Measurements from ENCODE around the gene WHRN.

WHRN gene

DNA sequence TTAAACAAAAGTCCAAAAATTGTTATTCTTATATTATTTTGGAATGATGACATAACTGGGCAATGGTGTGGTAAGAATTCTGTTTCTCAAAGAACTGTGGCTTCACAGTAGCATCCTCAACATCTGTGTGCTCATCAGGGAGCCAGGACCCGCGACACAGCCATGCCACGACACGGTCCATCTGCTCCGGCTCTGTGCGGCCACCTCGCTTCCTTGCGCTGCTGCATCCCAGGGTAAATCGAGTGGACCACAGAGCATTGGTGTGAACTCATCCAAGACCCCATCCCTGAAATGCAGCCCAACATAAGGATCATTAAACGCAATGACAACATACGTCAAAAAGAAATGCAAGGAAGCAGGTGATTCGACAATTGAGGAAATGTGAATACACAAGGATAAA, 15.3 kb downstream of the WHRN start:
- peak in 1 of 2 experiments; percentile 19 for DNase-seq

DNA sequence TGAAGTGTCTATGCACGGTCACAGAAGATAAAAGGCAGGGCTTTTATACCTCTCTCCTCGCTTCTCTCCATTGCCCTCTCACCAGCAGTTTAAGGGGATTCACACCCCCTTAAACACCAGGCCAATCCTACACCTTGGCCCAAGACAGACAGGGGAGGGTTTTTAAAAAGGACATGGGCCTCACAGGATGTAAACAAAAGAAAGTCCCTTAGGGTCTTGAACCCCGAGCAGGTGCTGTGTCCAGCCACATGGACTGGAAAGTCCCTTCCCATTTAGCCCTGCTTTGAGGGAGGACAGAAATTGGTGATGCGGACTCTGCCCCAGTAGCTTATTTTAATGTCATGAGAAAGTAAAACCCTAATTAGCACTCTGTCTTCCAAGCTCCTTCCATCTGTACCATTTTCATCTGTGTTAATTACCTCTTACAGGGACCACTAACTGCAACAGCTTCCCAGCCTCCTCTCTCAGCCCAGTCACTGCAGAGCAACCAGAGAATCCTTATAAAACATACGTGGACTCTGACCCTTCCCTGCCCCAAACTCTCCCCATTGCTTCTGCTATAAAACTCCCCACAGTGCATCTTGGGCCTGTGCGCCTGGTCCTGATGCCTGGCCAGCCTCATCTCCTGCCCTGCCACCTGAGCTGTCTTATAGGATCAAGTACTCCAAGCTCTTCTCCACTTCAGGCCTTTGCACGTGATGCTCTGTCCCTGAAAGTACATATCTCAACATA, 16.7 kb downstream of the WHRN start:
- no peak for DNase-seq

DNA sequence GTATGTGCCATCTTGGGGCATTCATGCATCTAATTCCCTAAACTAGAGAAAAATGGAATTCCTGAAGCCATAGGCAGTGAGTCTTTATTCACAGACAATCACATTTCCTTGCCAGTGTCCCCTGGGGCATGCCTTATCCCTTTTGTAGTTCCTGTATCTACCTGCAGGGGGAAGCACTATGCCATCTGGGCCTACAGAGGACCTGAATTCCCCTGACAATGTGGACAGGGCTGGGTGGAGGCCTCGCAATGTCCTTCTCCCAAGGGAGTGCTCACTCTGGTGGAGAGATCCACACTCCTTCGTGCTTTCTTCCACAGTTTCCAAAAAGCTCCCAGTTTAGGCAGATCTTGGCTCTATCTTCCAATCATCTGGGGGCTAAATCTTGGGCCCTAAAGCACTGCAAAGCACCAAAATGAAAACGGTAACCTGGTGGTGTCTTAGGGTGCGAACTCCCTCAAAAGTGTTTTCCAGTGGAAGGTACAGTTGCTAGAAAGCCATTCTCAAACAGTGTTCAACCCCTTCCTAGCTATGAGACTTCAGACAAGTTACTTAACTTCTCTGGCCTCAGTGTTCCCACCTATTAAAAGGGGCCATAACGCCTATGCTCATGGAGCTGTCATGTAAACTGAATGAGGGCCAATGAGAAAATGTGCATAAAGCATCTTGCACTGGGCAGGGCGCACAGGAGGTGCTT, 17.5 kb downstream of the WHRN start:
- no peak for DNase-seq

DNA sequence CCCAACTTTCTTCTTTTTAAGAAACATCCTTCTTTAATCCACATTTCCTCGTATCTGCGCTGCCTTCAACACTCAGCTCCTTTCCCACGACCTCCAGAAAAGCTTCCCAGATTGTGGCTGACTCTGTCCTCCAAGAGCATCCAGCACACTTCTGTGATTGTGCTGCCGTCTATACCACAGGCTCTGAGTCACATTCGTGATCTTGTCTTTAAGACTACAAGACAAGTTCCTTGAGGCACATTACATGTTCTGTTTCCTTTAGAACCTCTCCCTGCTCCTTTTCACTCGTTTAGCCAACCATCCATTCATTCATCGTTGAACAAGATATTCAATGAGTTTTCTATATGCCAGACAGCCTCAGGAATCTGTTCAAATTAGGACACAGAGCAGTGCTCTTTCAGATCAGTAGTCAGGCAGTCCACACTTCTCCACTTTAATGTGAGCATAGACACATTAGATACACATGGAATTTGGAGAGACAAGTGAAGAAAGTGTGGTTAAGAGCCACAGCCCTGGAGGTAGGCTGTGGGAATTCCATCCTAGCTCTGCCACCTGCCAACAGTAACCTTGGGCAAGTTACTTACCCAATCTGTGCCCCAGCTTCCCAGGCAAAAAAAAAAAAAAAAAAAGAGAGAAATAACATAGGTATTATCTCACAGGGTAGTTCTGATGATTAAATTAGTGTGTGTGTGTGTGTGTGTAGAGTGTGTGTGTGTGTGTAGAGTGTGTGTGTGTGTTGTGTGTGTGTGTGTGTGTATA, 18.9 kb downstream of the WHRN start:
- no peak for DNase-seq

DNA sequence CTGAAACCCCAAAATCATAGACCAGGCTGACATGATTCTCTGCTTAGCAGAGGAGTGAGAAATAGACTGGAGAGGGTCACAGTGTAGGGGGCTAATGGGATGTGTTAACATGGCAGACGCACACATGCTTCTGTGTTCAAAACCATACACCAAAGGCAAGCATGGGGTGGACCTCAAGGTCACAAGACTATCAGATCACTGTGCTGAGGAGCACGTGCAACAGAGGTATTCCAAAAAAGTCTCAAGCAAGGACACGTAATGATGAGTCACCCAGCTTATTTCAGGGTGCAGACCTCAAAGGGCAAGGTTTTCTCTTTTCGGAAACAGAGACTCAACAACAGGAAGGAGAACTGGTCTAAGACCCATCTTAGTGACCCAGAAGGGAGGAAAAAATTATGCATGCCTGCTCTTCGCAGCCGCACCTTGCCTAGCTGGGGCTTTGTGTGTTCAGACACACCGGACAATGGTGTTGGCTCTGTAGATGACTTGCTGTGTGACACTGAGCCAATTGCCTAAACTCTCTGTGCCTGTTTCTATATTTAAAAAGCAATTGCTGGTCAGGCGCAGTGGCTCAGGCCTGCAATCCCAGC, 20.3 kb downstream of the WHRN start:
- DNase-seq = no peak

DNA sequence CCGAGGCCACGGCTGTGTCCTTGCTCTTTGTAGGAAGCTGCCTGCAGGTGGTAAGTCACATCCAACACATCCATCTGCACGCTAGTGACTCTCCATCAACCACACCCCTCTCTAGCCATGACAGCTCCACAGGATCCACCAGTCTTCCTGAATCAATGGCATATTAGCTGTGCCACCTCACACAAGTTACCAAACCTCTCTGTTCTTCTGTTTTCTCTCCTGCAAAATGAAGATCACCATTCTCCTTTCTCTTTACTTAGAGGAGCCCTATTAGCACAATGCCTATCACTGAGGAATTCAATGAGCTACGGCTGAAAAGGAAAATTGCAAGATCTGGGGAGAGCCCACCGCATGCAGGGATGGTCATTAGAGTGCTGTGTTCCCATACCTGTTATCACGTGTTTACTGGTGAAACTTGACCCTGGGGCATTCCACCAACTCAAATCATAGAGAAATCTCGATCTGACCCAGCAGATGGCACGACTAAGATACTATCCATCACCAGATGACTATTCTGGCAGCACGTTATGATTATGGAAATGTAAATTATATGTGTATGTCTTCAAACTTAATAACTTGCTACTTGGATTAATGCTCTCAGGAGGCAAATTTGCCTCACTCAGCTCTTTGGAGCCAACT, 20.9 kb downstream of the WHRN start:
- no peak for DNase-seq

DNA sequence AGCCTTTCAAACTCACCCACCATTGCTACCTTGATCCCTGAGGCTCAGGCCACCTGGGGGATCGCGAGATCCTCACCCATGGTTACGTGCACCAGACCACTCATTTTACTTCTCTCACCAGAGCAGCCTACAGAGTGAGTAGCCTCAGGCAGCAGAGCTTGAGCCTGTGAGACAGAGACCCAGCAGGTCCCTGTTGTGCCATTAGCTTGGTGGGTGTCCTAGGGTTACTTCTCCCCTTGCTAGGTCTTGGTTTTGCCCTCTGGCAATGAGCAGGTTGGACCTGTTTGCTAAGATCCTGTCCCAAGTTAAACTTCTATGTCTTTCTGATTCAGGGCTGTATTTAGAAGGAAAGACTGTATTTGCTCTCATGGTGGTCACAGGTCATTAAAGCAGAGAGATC, 21.8 kb downstream of the WHRN start:
- DNase-seq = no peak

DNA sequence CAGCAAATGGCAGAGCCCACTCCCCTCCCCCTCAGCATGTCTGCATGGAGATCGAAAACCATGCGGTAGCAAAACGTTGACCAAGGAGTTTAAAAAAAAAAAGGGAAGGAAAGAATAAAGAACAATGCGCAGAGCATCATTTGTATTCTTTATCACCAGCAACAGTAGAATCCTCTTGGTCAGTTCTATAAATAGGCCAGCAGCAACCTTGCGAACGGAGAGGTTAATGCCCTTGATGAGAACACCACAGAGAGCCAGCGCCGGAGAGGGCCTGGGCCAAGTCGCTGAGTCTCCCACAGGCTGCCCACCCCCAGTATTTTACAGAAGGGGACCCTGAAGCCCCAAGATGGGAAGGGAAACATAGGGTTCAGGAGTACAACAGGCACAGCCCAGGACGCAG, 22.7 kb downstream of the WHRN start:
- DNase-seq = no peak

DNA sequence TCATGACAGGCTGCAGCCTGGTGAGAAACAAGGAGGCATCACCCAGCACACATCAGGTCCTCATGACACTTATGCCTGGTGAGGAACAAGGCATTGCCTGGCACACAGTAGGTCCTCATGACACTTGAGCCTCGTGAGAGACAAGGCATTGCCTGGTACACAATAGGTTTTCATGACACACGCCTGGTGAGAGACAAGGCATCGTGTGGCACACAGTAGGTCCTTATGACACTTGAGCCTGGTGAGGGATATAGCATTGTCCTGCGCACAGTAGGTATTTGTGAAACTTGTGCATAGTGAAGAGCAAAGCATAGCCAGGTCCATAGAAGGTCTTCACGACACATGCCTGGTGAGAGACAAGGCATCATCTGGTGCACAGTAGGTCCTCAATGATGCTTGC, 23.5 kb downstream of the WHRN start:
- no peak for DNase-seq

DNA sequence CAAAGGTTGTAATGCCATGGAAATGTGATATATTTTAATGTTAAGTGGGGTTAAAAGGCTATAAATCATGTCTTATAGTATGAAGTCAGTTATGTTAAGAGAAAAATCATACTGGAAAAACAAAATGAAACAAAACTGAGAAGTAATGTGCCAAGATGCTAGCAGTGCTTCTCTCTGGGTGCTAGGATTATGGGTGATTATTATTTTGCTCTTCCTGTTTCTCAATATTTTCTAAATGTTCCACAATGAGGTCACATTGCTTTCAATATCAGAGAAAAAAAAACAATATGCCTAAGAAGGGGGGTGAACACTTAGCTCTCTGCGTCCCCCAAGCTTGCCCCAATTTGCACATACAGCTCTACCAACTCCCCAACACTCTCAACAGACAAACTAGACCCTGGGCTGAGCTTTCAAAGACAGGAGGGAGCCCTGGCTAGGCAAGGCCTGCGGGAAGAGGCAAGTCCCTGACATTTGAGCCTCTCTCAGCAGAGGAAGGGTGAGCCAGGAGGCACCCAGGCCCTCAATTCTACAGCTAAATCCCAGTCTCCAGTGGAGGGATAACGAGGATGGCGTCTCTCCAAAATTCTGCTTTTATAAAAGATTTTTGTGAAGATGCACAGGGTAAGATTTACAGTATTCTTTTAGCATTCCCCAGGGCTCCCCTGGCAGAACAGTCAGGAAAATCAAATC, 24.4 kb downstream of the WHRN start:
- DNase-seq = no peak

DNA sequence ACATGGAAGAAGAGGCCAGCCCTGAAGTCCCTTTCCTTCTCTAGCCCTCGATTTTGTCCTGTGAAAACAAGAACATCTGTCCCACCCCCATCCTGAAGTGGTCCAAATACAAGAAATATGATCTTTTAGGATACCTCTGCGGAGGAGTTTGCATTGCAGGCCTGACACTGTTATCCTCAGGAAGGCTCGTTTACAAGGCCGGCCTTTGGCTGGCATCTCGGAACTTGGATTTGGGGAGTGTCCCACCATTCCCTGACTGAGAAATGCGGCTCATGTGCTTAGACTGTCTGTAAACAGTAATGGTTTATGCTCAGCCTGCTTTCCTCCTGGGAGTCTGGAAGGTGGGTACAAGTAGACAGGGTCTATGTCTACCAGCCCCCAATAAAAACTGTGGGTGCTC, 26.4 kb downstream of the WHRN start:
- DNase-seq = no peak

DNA sequence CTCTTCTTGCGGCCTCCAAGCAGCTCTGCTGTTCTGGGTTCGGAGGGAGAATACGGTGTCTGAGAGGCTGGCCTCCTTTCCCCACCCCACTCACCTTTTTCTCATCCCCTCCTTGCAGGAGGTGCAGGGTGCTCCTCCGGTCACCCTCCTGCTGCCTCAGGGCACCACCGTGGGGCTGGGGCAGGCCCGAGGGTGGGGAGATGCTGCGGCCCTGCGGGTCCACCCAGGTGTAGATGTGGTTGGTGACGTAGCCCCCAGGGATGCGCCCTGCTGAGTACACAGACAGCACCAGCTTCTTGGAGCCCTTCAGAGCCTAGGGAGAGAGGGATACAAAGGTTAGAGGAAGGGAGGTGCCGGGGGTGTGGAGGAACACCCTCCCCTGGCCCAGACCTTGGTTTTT, 26.8 kb downstream of the WHRN start:
- no peak for DNase-seq

DNA sequence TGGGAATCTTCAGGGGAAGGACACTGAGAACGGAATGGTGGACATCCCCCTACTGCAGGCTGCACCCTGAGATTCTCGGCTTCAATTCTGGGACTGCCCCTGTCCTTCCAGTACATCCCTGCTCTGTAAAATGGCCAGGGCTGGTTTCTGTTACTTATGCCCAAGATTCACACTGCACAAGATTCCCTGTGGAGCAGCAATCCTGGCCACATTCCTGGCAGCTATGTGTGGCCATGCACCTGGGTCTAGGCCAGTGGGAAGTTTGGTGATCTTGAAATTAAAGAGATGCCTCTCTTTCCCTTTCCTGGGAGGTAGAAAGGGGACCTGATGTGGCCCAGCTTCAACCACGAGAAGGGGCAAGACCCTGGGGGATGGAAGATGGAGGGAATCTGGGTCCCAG, 27.6 kb downstream of the WHRN start:
- DNase-seq = no peak

DNA sequence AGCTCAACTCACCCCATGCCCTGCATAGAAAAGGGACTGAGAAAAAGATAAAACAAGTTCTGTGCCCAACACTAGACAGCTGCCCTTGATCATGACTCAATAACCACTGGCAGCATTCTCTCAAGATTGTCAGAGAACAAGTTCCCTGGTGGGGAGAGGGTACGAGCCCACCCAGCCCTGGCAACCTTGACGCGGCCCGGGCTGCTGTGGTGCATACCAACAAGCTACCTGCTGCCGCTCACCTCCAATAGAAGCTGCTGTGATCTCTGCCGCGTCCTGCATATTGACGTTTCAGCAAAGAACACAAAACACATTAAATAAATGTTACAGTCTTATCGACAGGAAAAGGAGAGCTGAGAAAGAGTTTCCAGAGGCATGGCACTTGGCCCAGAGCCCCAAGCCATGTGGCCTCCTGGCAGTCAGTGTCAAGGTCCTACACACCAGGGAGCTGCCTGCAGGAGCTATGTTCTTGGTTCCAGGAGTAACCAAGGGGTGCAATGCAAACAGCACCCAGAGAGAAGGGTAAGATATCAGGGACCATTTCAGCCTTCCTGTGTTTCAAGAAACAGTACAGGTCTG, 28.3 kb downstream of the WHRN start:
- DNase-seq = no peak

DNA sequence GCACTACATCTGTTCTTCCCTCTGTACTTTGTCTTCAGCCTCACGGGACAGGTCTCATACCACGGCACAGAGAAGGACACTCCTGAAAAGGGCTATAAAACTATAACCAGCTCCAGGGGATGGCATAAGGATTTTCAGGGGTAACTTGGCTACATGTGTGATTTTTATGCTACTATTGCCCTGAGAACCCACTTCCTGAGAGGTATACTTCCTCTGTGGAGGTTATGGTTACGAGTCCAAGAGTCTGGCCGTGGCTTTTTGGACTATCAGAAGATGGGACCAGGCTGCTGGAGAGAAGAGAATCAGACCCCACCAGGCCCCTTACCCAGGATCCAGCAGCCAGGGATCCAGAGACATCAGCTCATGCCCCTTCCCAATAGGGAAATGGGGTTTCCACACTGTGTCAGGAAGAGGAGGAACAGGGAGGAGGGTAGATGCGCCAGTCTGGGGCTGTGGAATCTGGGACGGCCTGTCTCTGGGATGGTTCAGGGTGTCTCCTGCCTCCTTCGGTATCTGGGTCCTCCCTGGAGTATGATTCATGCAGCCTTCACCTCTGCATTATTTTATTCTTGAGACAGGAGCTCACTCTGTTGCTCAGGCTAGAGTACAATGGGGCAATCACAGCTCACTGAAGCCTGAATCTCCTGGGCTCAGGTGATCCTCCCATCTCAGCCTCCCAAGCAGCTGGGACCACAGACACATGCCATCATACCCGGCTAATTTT, 29.7 kb downstream of the WHRN start:
- no peak for DNase-seq

DNA sequence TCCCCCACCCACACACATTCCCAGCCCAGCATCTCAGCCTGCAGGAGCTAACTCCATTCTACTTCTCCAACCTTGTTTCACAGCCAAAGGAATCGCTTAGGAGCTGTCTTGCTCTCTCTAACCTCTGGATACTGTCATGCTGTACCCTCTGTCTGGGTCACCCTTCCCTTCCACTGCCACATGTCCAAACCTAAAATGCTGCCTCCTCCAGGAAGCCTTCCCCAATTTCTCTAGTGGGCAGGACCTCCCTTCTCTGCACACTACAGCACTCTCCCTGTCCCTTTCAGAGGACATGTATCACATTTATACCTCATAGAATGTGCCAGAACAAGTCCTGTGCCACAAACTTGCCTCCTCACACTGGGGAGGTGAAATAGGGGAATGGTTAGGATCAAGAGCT, 30.8 kb downstream of the WHRN start:
- DNase-seq = no peak

DNA sequence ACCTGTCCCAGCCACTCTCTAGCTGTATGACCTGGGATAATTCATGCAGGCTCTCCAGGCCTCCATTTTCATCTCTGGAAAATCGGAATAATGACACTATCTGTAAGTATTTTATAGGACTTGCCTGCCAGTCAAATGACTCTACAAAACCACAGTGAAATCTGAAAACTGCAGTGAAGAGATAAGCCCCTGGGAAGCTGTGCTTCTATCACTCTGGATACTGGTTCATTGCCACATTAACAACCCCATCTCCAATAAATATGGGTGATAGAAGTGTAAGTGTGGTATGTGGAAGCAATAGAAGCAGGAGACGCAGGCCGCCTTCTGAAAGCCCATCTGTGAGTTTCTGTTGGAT, 31.8 kb downstream of the WHRN start:
- DNase-seq = no peak

DNA sequence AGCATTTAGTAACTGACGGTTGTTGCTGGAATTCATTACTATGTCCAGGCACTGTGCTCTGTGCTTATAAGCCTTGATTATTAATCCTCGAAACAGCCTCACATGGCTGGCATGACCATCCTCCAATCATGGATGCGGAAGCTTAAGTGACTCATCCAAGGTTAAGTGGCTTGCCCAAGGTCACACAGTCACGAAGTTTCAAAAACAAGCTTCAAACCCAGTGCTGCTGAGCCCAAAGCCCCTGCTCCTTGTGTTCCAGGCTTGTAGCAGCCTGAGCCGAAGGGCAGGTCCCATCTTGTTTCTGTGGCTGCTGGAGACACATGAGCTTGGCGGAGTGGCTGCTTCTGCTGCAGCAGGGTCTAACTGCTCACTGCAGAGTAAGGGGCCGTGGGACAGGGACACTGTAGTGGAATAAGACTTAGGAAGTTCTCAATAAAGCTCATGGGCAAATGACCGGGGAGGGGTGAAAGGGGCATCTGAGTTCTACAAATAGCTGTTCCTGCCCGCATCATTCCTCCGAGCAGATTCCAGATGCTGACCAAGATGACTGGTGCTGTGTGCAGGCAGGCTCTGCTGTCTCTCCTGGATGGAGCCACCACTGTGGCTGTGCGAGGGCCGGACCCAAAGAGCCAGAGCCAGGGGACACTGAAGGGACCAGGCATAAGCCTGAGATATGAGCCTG, 32.4 kb downstream of the WHRN start:
- DNase-seq = no peak

DNA sequence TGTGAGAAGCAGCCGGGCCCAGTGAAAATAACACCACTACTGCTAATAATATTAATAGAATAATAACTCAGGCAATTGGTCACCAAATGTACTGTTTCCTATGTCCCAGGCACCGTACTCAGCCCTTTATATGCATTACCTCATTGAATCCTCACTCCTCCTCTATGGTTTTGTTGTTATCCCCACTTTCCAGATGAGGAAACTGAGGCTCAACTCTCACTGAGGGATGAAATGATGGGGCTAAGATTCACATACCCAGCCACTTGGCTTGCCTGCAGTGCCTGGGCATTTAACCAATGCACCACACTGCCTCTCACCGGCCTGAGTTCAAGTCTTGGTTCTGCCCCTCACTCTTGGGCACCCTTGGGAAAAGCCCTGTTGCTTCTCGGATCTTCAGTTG, 34.1 kb downstream of the WHRN start:
- no peak for DNase-seq

DNA sequence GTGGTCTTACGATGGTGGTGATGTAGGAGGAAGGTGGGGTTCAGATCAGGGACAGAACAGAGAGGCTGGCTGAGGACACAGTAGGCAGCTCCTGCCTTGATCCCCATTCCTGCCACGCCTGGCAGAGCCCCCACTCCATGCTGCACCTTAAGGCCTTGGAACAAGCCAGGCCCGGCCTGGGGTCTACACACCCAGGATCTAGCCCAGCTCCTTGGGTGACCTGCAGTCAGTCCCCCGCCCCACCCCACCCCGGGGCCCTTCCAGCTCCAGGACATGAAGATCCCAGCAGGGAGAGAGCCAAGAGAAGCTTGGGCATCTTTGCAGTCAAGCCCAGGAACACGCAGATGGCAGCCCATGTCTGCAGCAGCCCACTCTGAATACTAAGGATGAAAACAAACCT, 34.7 kb downstream of the WHRN start:
- DNase-seq = no peak

DNA sequence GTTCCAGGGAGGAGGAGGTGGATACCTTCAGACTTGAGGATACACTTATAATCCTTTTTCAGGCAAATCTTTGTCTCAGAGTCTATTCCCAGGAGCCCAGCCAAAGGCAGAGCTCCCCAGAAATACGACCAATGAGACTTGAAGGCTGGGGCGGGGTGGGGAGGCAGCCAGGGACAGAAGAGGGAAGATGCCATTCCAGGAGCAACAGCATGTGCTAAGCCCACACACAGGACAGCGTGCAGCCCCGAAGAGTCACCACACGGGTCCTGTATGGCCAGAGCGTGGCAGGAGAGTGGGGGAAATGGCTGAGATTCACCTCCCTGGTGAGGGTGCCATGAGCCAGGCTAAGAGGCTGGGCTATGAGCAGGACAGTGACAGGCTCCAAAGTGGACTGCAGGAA, 35.2 kb downstream of the WHRN start:
- no peak for DNase-seq
